Fibroblast of lung (primary cell): Measurements from ENCODE around the gene DNMT3L.
"Not testable (repeated sequence)": the region's sequence is repeated elsewhere in the genome, so short reads cannot be mapped to it uniquely, and the experiment has no call there.

Experiments
- EZH2 ChIP-seq: IDR thresholded peaks from 2 replicates; pipeline ENCODE4 v1.5.1; 2012; ENCODE audit warnings: low read length, control low read depth, mild to moderate bottlenecking; ENCODE audit errors: missing control alignments
- TF ChIP-seq, protein P1 (sequence below), 2 donors: IDR thresholded peaks in 1 of 2; conservative IDR thresholded peaks in 1 of 2; 1 replicate in 1 of 2; 2 replicates in 1 of 2; pipeline ENCODE4 v1.5.1; 2011 to 2012; ENCODE audit warnings: low read length in 2 of 2, control low read depth in 1 of 2, inconsistent platforms in 1 of 2, low read depth in 1 of 2, mild to moderate bottlenecking in 1 of 2

DNA sequence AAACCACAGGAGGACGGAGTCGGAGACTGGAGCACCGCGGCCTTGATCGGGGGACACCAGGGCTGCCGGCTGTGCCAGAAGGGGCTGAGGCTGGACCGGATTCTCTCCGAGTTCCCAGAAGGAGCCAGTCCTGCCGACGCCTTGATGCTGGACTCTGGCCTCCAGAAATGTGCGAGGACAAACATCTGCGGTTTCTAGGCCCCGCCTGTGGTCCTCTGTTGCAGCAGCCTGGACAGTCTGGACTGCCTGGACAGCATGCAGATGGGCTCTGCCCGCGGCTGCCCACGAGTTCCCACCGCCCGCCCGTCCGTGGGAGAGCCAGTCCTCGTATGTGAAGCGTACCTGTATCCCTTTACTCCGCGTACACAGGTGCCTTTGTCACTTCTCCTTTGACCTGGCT, 55.5 kb downstream of the DNMT3L start:
- TF ChIP-seq, protein P1, sequence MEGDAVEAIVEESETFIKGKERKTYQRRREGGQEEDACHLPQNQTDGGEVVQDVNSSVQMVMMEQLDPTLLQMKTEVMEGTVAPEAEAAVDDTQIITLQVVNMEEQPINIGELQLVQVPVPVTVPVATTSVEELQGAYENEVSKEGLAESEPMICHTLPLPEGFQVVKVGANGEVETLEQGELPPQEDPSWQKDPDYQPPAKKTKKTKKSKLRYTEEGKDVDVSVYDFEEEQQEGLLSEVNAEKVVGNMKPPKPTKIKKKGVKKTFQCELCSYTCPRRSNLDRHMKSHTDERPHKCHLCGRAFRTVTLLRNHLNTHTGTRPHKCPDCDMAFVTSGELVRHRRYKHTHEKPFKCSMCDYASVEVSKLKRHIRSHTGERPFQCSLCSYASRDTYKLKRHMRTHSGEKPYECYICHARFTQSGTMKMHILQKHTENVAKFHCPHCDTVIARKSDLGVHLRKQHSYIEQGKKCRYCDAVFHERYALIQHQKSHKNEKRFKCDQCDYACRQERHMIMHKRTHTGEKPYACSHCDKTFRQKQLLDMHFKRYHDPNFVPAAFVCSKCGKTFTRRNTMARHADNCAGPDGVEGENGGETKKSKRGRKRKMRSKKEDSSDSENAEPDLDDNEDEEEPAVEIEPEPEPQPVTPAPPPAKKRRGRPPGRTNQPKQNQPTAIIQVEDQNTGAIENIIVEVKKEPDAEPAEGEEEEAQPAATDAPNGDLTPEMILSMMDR (conservative IDR thresholded peaks at IDR 0.05 in 1 of 2, IDR thresholded peaks at IDR 0.05 in 1 of 2; ENCODE audit: low read depth in 1 of 2, low read length in 2 of 2): not testable (repeated sequence)
- not testable (repeated sequence) for TF ChIP-seq EZH2
